ENCODE results near the gene THAP5. TPM values are rescaled to one million over a fixed set of nuclear protein-coding genes. Genes with fewer than 3 reads are reported as not detected.

The THAP5 gene
- total RNA-seq, 4 donors from 2014 or later: 12.6 to 24.7 (median 15.7) TPM

DNA sequence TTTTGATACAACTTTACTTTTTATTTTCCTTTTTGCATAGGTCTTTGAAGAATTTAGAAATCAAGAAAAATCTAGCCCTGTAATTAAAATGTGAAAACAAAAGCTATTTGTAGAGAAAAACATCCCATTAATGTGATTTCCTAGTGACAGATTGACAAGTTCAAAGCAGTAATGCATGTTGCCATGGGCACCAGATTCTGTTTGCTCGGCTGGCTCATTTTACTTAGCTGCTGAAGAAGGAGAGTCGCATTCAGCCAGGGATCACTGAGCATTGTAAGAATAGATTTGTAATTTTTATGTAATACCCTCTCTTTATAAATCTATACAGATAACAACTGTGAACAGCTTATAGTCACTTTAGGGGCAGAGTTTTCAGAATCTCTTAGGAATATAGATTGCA, 28.6 kb upstream of the THAP5 start:
- ATAC-seq (ENCODE audit: low FRiP score): no peak
- DNase-seq (ENCODE audit: low spot score): no peak
- TF ChIP-seq CTCF (IDR thresholded peaks at IDR 0.05): no peak

DNA sequence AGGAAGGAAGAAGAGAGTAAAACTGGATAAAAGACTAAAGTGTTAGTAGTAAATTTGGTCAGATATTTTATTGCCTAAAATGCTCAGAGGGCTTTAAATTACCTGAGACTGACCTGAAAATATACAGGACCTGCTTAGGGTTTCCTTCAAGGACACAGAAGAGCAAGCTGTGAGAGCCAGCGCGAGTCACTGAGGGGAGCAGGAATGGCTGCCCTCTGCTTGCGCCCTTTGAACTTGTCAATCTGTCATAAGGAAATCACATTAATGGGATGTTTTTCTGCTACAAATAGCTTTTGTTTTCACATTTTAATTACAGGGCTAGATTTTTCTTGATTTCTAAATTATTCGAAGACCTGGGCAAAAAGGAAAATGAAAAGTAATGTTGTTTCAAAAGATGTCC, 27.1 kb upstream of the THAP5 start:
- DNase-seq (ENCODE audit: low spot score) (no peak), ATAC-seq (ENCODE audit: low FRiP score) (no peak)
- no peak for TF ChIP-seq CTCF (IDR thresholded peaks at IDR 0.05)

- no peak for TF ChIP-seq CTCF (IDR thresholded peaks at IDR 0.05)
- ATAC-seq (ENCODE audit: low FRiP score): no peak
These were observed 23.2 kb upstream of the THAP5 start for GRCh38 chr7:108592646-108593201.

GRCh38 chr7:108590606-108591005, 21.1 kb upstream of the THAP5 start:
- DNase-seq (ENCODE audit: low spot score) (no peak), ATAC-seq (ENCODE audit: low FRiP score) (no peak)
- TF ChIP-seq CTCF (IDR thresholded peaks at IDR 0.05): no peak

More at GRCh38 chr7:108592646-108593201, 23.2 kb upstream of the THAP5 start:
- DNase-seq (ENCODE audit: low spot score): no peak

DNA sequence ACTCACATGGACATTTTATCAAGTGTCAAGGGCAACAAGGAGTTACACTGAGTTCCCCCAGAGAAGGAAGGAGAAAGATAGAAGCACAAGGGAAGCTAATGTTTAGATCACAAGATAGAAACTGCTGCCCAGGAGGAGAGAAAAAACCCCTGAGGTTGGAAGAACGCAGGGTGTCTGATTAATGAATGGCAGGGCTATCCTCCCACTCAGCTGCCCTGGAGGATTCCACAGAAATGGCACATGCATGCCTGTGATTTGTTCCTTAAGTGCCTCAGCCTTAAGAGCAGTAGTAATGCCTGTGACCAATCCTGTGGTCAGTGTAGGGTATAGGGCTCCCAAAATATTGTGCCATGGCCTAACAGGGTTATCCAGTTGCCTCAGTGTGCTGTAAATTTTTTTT, 20.4 kb upstream of the THAP5 start:
- TF ChIP-seq CTCF (IDR thresholded peaks at IDR 0.05): no peak
- no peak for ATAC-seq (ENCODE audit: low FRiP score)

DNA sequence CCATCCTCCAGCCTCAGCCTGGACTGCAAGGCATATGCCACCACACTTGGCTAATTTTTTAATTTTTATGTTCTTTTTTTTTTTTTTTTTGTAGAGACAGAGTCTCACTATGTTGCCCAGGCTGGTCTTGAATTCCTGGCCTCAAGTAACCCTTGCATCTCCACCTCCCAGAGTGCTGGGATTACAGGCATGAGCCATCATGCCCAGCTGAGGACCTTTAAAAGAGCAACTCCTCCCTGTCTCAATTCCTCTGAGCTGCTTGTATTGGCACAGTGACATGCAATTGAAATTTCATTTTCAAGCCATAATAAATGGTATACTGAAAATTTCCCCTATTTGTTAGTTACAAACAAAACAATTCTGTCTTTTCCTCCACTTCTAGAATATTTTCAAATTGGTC, 19.7 kb upstream of the THAP5 start:
- TF ChIP-seq CTCF (IDR thresholded peaks at IDR 0.05): no peak
- no peak for DNase-seq (ENCODE audit: low spot score)
- ATAC-seq (ENCODE audit: low FRiP score): no peak

More for the DNA sequence above, 20.4 kb upstream of the THAP5 start:
- DNase-seq (ENCODE audit: low spot score): no peak

DNA sequence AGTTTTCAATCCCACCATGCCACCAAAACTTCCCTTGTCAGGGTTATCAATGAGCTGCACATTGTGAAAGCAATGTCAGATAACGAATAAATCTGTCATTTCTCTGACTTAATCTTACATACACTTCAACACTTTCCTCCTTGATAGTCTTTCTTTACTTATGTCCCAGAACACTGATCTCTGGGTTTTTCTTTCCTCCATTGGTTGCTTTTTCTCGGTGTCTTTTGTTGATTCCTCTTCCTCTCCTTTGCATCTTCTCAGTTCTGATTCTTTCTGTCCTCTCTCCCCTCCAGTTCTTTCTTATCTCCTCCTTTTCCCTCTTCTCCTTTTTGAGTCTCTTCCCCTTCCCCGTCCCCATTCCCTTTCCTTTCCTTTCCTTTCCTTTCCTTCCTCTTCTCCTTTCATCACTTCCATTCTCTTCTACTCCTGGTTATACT, 16.8 kb upstream of the THAP5 start:
- ATAC-seq (ENCODE audit: low FRiP score) (no peak), DNase-seq (ENCODE audit: low spot score) (no peak)
- TF ChIP-seq CTCF (IDR thresholded peaks at IDR 0.05): no peak

Data from omental fat pad (tissue), 4 donors.